HG02938 (cell line): ENCODE data around the gene KIDINS220.

Experiments used
- ATAC-seq: cut with Tn5 transposase; IDR thresholded peaks from one replicate; pipeline ENCODE4 v1.9.1; 2021; ENCODE audit warnings: mild to moderate bottlenecking, moderate library complexity; ENCODE audit not compliant: unreplicated experiment

Gene KIDINS220

GRCh38 chr2:8704906-8705305 is 132.5 kb downstream of the KIDINS220 start:
- ATAC-seq: no peak

- no peak for ATAC-seq
Measured at GRCh38 chr2:8701681-8702379, 135.6 kb downstream of the KIDINS220 start.

GRCh38 chr2:8699839-8700238 is 137.6 kb downstream of the KIDINS220 start:
- no peak for ATAC-seq

- ATAC-seq: no peak
Measured at GRCh38 chr2:8697190-8697589, 140.2 kb downstream of the KIDINS220 start.

GRCh38 chr2:8694737-8695136 is 142.7 kb downstream of the KIDINS220 start:
- ATAC-seq: no peak

- ATAC-seq: no peak
Measured at GRCh38 chr2:8693157-8693821, 144.1 kb downstream of the KIDINS220 start.

GRCh38 chr2:8692783-8693156 is 144.6 kb downstream of the KIDINS220 start:
- ATAC-seq: no peak

GRCh38 chr2:8691859-8692437 is 145.5 kb downstream of the KIDINS220 start:
- ATAC-seq: no peak

GRCh38 chr2:8685697-8686358 is 151.6 kb downstream of the KIDINS220 start:
- no peak for ATAC-seq

GRCh38 chr2:8684878-8685696 is 152.3 kb downstream of the KIDINS220 start:
- ATAC-seq: no peak

GRCh38 chr2:8684540-8684877 is 152.9 kb downstream of the KIDINS220 start:
- no peak for ATAC-seq

GRCh38 chr2:8682719-8683667 is 154.4 kb downstream of the KIDINS220 start:
- ATAC-seq: no peak

- ATAC-seq: peak; percentile 57
Measured at GRCh38 chr2:8681786-8682692, 155.4 kb downstream of the KIDINS220 start, which contains the start of gene ID2. Gene ID2, plus strand, starts transcription at chr2:8682056. Its CDS starts 110 bp downstream, at chr2:8682166.

GRCh38 chr2:8680822-8681760 is 156.3 kb downstream of the KIDINS220 start:
- peak; percentile 15 for ATAC-seq

GRCh38 chr2:8679827-8680731 is 157.3 kb downstream of the KIDINS220 start:
- no peak for ATAC-seq

- ATAC-seq: no peak
Measured at GRCh38 chr2:8679567-8679826, 157.9 kb downstream of the KIDINS220 start.
